Measurements from ENCODE around the gene NKD2. TPM values are rescaled to one million over a fixed set of nuclear protein-coding genes. Genes with fewer than 3 reads are reported as not detected.

NKD2 gene, protein sequence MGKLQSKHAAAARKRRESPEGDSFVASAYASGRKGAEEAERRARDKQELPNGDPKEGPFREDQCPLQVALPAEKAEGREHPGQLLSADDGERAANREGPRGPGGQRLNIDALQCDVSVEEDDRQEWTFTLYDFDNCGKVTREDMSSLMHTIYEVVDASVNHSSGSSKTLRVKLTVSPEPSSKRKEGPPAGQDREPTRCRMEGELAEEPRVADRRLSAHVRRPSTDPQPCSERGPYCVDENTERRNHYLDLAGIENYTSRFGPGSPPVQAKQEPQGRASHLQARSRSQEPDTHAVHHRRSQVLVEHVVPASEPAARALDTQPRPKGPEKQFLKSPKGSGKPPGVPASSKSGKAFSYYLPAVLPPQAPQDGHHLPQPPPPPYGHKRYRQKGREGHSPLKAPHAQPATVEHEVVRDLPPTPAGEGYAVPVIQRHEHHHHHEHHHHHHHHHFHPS
- total RNA-seq, result 3.7 TPM
- long read RNA-seq, partial matches to known transcripts, result 0 of 1 reads
- long read RNA-seq, other reads (novel, unspliced or antisense), result 1 of 1 reads

DNA sequence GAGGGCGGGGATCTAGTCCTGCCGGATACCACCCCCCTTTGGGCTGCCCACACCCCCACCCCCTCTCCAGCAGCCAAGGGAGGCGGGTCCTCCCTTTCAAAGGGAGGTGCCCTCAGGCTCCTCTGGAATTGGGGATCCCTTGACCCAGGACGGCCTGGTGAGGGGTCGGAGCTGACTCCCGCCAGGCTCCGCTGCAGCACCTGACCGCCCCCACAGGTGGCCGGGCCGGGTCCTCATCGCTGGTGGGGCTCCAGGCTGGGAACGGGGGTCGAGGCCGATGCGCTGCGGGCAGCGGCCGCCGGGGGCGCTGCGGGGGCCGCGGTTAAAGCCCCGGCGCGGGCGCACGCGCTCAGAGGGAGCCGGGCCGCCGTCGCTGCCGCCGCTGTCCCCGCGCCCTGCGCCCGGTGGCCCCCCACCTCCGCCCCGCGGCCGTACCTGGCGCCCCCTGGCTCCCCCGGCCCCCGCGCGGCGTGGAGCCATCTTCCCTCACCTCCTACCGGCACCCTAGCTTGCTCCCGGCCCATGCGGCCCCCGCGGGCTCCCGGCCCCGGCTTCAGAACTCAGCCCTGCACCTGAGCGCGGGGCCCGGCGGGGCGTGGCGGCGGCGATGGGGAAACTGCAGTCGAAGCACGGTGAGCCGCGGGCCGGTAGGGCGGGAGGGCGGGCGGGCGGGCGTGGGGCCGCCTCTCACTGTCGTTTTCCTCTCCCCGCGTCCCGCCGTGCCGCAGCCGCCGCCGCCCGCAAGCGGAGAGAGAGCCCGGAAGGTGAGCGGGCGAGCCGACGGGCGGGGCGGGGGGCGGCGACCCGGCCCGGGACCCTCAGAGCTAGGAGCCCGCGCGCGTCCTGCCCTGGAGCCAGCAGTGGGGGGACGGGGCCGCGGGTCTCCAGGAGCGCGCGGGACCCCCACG, at the start of gene NKD2:
TSS of gene NKD2 (plus strand) at position 352 of the 908 bp plus-strand sequence. CDS start at position 608, 256 bp downstream.
- H3K27ac ChIP-seq (replicated peaks), result peak within 1 kb of the TSS; percentile 38

DNA sequence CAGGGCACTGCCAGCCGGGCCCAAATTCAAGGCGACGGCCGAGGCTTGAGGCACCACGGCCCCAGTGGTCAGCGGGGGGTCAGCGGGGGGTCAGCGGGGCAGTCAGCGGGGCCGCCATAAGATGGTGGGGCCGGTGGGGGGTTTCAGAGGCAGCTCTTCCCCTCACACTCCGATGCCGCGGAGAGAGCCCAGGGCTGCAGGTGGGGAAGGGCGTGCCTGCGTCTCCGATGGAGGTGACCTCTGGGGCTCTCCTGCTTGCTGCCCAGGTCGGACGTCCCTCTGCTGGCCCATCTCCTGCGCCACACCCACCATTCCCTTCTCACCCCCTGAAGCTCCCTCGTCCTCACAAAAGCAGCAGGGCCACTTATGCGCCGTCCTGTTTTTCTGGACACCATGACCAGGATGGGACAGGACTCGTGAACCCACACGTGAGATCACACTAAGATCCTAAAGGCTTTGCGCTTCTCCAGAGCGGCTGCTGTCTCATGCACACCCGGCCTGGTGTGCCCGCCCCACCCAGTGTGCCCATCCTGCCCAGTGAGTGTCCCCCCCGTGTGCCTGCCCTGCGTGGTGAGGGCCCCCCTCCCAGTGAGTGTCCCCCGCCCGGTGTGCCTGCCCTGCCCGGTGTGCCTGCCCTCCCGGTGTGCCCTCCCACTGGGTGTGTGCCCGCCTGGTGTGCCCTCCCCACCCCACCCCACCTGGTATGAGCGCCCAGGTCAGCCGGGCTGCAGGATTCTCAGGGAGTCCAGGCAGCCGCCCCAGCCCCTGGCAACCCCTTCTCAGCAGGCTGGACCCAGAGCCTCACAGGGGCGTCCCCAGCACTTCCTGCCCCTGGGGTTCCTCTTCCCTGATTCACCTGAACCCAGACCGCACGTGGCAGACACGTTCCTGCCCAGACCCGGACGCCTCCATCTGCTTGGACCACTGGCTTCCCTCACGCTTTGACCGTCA, 48.7 kb upstream of the NKD2 start:
- Histone ChIP-seq H3K4me3 (no peak overlapping the region), H3K36me3 (no peaks in the 10 kb centered on the region), H3K27me3 (ENCODE audit: low read depth) (peaks cover 60% of the 10 kb centered on the region), H3K9me3 (replicated peaks) (no peaks in the 10 kb centered on the region), H3K4me1 (peaks cover 38% of the 10 kb centered on the region), H3K27ac (replicated peaks) (no peak overlapping the region)
- intact Hi-C loops (cut with micrococcal nuclease), result no loop called here
- DNase-seq, result no peak
- TF ChIP-seq, protein P1, sequence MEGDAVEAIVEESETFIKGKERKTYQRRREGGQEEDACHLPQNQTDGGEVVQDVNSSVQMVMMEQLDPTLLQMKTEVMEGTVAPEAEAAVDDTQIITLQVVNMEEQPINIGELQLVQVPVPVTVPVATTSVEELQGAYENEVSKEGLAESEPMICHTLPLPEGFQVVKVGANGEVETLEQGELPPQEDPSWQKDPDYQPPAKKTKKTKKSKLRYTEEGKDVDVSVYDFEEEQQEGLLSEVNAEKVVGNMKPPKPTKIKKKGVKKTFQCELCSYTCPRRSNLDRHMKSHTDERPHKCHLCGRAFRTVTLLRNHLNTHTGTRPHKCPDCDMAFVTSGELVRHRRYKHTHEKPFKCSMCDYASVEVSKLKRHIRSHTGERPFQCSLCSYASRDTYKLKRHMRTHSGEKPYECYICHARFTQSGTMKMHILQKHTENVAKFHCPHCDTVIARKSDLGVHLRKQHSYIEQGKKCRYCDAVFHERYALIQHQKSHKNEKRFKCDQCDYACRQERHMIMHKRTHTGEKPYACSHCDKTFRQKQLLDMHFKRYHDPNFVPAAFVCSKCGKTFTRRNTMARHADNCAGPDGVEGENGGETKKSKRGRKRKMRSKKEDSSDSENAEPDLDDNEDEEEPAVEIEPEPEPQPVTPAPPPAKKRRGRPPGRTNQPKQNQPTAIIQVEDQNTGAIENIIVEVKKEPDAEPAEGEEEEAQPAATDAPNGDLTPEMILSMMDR (IDR thresholded peaks at IDR 0.05; ENCODE audit: borderline replicate concordance), result no peak

More for the DNA sequence above, at the start of gene NKD2:
- peak; percentile 25 for DNase-seq
- Histone ChIP-seq H3K36me3 (no peaks in the 10 kb centered on the region), H3K4me1 (peaks cover 61% of the 10 kb centered on the region), H3K9me3 (replicated peaks) (no peaks in the 10 kb centered on the region), H3K4me3 (peak within 1 kb of the TSS; percentile 74), H3K27me3 (ENCODE audit: low read depth) (peaks cover 22% of the 10 kb centered on the region)
- TF ChIP-seq, protein P1 (IDR thresholded peaks at IDR 0.05; ENCODE audit: borderline replicate concordance), result peak; percentile 75
- intact Hi-C loops (cut with micrococcal nuclease), result no loop called here

DNA sequence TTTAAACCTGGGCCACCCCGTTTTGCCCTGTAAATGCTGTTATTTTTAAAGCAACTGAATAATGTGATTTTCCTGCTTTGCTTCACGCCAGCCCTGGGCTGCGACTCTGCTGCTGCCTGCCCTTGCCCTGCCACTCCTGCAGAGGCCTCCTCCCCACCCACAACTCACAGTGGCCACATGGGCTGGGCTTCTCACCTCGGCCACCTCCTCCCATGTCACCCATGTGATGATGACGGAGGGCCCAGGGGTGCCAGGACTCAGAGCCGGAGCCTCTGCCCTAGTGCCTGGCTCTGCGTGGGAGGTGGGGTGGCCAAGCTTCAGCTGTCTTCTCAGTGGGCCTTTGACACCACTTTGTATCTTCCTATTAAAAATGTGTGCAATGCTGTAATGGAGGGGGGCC, 48.1 kb upstream of the NKD2 start:
- intact Hi-C loops (cut with micrococcal nuclease), result no loop called here
- no peak for DNase-seq
- Histone ChIP-seq H3K36me3 (no peaks in the 10 kb centered on the region), H3K27ac (replicated peaks) (no peak overlapping the region), H3K4me1 (peaks cover 39% of the 10 kb centered on the region), H3K27me3 (ENCODE audit: low read depth) (peaks cover 58% of the 10 kb centered on the region), H3K9me3 (replicated peaks) (no peaks in the 10 kb centered on the region), H3K4me3 (no peak overlapping the region)
- TF ChIP-seq, protein P1 (IDR thresholded peaks at IDR 0.05; ENCODE audit: borderline replicate concordance), result no peak

DNA sequence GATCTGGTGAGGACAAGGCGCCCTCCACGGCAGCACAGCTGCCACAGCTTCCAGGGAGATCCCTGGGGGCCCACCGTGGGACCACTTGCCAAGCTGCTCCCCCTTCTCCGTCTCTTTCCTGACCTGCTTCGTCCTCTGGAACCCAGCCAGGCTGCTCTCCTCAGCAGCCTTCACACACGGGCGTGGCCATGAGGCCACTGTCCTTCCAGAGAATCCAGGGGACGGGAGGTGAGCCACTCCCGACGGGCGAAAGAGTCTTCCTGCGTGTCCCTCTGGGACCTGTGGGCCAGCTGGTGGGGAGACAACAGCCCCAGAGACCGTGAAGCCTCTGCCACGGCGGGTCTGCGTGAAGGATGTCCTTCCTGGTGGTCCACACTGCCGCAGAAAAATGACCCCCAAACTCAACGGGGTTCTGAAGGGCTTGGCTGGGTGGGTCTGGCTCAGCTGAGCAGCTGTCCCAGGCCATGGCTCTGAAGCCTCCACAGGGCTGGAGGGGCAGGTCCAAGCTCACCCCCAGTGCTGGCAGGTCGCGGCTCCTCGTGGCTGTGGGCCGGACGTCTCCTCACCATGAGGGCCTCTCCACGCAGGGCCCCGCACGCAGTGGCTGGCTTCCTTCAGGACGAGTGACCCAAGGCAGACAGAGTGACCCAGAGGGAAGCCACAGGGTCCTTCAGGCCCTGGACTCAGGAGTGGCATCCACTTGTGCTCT, 47.4 kb upstream of the NKD2 start:
- Histone ChIP-seq H3K36me3 (no peaks in the 10 kb centered on the region), H3K27ac (replicated peaks) (no peak overlapping the region), H3K4me3 (no peak overlapping the region), H3K4me1 (peaks cover 38% of the 10 kb centered on the region), H3K9me3 (replicated peaks) (no peaks in the 10 kb centered on the region), H3K27me3 (ENCODE audit: low read depth) (peaks cover 58% of the 10 kb centered on the region)
- intact Hi-C loops (cut with micrococcal nuclease), result no loop called here
- TF ChIP-seq, protein P1 (IDR thresholded peaks at IDR 0.05; ENCODE audit: borderline replicate concordance), result no peak
- no peak for DNase-seq

Data from left ventricle myocardium inferior (tissue), 1 donor.